ENCODE data around the gene LRRC4C.

LRRC4C gene

GRCh38 chr11:40328890-40329614 lies 1130.4 kb downstream of the LRRC4C start:
- no peak for DNase-seq

GRCh38 chr11:40323241-40323640 lies 1136.2 kb downstream of the LRRC4C start:
- no peak for DNase-seq

DNA sequence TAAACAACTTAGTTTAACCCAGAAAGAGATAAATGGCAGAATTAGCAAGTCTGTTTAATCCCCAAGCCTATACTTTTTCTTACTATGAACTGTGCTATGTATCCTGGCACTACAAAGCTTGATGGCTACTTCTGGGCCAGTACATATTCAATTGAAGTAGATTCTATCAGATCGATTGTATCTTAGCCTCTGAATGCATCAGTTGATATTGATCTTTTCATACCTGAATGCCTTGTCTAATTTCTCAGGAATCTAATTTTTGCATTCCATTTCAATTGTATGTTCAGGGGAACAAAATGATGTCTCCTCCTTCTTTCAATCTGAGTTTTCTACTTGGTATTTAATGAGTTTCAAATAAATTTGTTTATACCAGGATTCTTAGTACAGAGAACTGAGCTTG lies 1137.9 kb downstream of the LRRC4C start:
- DNase-seq, result no peak

- no peak for DNase-seq
Measured at GRCh38 chr11:40316171-40316570, 1143.3 kb downstream of the LRRC4C start.

DNA sequence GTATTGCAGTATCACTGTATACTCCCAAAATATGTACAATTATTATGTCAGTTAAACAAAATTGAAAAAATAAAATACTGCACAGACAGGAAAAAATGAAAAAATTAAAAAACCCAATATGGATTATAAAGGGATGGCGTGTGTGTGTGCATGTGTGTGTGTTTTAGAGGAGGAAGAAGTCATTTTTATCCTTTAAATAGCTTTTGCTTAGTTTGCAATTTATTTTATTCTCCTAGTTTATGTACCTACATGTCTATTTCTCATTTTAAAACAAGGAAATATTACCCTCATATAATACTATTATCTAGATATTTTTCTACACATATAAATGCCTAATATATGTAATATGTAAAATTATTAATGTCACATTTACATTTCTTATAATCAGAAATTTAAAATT lies 1144.3 kb downstream of the LRRC4C start:
- no peak for DNase-seq

- DNase-seq, result no peak
Measured at GRCh38 chr11:40314327-40314726, 1145.1 kb downstream of the LRRC4C start.

GRCh38 chr11:40306938-40307548 lies 1152.4 kb downstream of the LRRC4C start:
- DNase-seq, result peak; percentile 0

- no peak for DNase-seq
Measured at GRCh38 chr11:40302669-40303068, 1156.8 kb downstream of the LRRC4C start.

- DNase-seq, result no peak
Measured at GRCh38 chr11:40295466-40295865, 1164.0 kb downstream of the LRRC4C start.

DNA sequence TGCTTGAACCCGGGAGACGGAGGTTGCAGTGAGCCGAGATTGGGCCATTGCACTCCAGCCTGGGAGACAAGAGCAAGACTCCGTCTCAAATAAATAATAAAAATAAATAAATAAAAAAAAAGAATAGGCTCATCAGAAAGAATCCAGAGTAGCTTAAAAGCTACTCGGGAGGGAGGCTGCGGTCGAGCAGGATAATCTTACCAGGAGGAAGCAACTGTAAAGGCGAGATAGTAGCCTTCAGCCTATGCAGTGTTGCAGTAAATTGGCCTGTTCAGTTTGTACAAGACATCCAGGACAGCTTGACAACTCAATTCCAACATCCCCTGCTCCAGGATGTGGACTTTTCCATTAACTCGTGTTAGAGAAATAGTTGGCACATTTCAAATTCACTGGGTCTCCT lies 1164.7 kb downstream of the LRRC4C start:
- no peak for DNase-seq

DNA sequence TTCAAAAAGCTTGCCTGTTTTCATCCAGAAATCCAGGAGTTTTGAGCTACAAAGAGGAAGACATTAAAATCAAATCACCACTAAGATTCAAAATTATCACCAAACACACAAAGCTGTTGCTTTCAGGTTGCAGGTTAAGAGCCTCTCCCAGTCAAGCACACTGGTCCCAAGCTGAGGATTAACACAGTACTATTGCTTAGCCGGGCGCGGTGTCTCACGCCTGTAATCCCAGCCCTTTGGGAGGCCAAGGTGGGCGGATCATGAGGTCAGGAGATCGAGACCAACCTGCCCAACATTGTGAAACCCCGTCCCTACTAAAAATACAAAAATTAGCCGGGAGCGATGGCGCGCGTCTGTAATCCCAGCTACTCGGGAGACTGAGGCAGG lies 1165.1 kb downstream of the LRRC4C start:
- no peak for DNase-seq

- no peak for DNase-seq
Measured at GRCh38 chr11:40293655-40294348, 1165.7 kb downstream of the LRRC4C start.

- no peak for DNase-seq
Measured at GRCh38 chr11:40292721-40293508, 1166.5 kb downstream of the LRRC4C start.

- no peak for DNase-seq
Measured at GRCh38 chr11:40291741-40292140, 1167.7 kb downstream of the LRRC4C start.

GRCh38 chr11:40291329-40291728 lies 1168.1 kb downstream of the LRRC4C start:
- no peak for DNase-seq

DNA sequence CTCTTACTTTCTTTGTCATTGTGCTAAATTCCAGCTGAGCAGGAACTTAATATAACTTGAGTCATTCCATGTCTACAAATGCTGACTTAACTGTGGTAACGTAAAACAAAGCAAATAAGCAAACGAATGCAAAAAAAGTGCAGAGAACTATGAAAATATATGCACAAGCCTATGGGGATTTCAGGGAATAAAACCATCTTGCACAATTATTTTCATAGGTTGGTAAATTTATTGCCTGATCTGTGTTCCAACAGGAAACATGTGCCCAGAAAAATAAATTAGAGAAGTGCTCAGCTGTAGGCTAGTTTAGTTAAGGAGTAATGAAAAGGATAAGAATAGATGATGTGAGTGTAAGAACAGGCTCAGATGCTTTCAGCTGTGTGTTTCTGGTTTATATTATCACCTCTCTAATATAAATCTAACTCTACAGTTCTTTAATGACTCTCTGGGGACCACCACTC lies 1169.3 kb downstream of the LRRC4C start:
- DNase-seq, result no peak

DNA sequence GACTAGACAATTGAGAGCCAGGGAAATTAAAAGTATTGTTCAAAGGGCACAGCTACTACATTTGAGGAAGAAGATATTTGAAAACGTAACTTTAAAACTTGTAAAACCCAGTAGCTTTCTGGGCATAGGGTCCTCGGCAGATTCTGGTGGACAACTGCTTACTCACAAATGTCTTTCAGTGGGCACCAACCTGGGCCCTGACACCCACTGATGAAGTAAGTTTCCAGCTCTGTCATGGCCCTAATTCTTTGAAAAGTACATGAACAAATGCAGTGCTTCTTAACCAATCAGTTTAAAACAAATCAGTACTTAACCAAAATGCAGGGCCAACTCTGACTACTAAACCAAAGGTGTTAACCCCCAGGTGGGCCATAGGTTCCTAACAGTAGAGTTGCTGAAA lies 1170.1 kb downstream of the LRRC4C start:
- DNase-seq, result no peak

GRCh38 chr11:40287916-40288803 lies 1171.3 kb downstream of the LRRC4C start:
- DNase-seq, result no peak

DNA sequence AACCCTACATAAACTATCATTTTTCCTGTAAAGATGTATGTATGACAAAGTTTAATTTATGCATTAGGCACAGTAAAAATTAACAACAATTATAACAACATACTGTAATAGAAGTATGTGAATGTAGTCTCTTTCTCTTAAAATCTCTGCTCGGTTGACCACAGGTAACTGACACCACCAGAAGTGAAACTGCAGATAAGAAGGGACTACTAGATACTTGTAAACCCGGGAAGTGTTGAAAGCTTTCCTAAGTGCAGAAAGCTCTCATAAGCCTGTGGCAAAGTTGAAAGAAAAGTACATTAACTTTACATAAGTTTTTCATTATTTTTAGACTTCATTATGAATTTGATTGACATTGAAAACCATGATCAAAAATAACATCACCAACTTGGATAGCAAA lies 1173.3 kb downstream of the LRRC4C start:
- DNase-seq, result no peak

DNA sequence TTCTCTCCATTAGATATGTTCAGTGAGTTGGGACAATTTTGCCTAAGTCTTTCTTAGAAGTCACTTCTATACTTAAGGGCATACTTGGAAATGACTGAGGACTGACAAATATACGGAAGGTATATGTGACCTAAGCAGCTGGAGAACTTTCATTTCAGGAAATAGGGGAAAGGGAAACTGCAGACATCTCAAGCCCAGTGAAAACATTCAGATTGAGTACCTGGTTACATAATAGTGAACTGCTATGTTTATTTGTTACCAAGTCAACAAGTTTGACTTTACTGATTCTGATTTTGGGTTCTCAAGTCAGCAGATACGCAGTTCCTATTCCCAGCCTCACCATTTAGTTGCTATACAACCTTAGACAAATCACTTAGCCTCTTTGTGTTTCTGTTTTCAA lies 1173.9 kb downstream of the LRRC4C start:
- DNase-seq, result no peak

GRCh38 chr11:40281052-40281580 lies 1178.3 kb downstream of the LRRC4C start:
- no peak for DNase-seq
